IMR-90 (cell line): ENCODE data around the gene CDK5R1. TPM values are rescaled to one million over a fixed set of nuclear protein-coding genes. Genes with fewer than 3 reads are reported as not detected.

ENCODE experiments used
- ATAC-seq: fragments of 200-7000 bp; cut with Tn5 transposase; 2 replicates; pipeline ENCODE4 v1.9.1; 2020; ENCODE audit warnings: low read depth, mild to moderate bottlenecking, moderate library complexity
- BruUV-seq: library from RNA; stranded (reverse); fragments of 400-500 nt; replicated peaks from 2 replicates; lab custom pipeline; 2021; lab: Mats Ljungman, UMichigan
- CTCF ChIA-PET: fragments of 300-600 bp; formaldehyde crosslinking; extraction: SDS; loops from one replicate; lab custom pipeline; 2021; ENCODE audit warnings: antibody characterized with exemption; lab: Yijun Ruan, JAX
- POLR2A ChIA-PET: fragments of 300-600 bp; sonication (Branson Sonifier 250); formaldehyde crosslinking; loops from one replicate; lab custom pipeline; 2022; ENCODE audit warnings: antibody characterized with exemption; ENCODE audit not compliant: unreplicated experiment; lab: Charles Lee
- DNase-seq: peaks from one replicate; pipeline ENCODE4 v3.0.0; 2013
- H2AFZ ChIP-seq: replicated peaks from 2 replicates; pipeline ENCODE3; 2013; ENCODE audit warnings: low read length, mild to moderate bottlenecking; ENCODE audit not compliant: poor library complexity
- H2AK5ac ChIP-seq: 2 replicates; pipeline ENCODE4 v1.6.1; 2013; ENCODE audit warnings: low read depth, low read length, inconsistent platforms
- H2AK9ac ChIP-seq: replicated peaks from 2 replicates; pipeline ENCODE3; 2013; ENCODE audit warnings: mild to moderate bottlenecking, low read depth, low read length, moderate library complexity; ENCODE audit not compliant: poor library complexity
- H2BK120ac ChIP-seq: 2 replicates; pipeline ENCODE4 v1.6.1; 2013; ENCODE audit warnings: low read depth, low read length, inconsistent platforms
- H2BK15ac ChIP-seq: 3 replicates; pipeline ENCODE4 v1.6.1; 2013; ENCODE audit warnings: low read depth, low read length, inconsistent platforms
- H2BK20ac ChIP-seq: 2 replicates; pipeline ENCODE4 v1.6.1; 2013; ENCODE audit warnings: low read depth, mild to moderate bottlenecking, inconsistent platforms, low read length, moderate library complexity
- H2BK5ac ChIP-seq: 2 replicates; pipeline ENCODE4 v1.6.1; 2013; ENCODE audit warnings: mild to moderate bottlenecking, low read depth, low read length, inconsistent platforms; ENCODE audit not compliant: poor library complexity, severe bottlenecking
- H3K14ac ChIP-seq: replicated peaks from 2 replicates; pipeline ENCODE4 v1.6.1; 2013; ENCODE audit warnings: low read depth, low read length, inconsistent platforms
- H3K18ac ChIP-seq: 2 replicates; pipeline ENCODE4 v1.6.1; 2013; ENCODE audit warnings: low read depth, low read length, control low read depth
- H3K23ac ChIP-seq: 2 replicates; pipeline ENCODE4 v1.6.1; 2013; ENCODE audit warnings: low read depth, low read length, inconsistent platforms
- H3K27ac ChIP-seq: 2 replicates; pipeline ENCODE4 v1.5.1; 2013; ENCODE audit warnings: mild to moderate bottlenecking, control low read depth, low read length; ENCODE audit not compliant: insufficient read depth
- H3K27me3 ChIP-seq: 2 replicates; pipeline ENCODE4 v1.6.1; 2013; ENCODE audit warnings: low read length; ENCODE audit not compliant: control insufficient read depth, insufficient read depth
- H3K36me3 ChIP-seq: 2 replicates; pipeline ENCODE4 v1.6.1; 2013; ENCODE audit warnings: low read length, mixed read lengths; ENCODE audit not compliant: control insufficient read depth, insufficient read depth
- H3K4ac ChIP-seq: 2 replicates; pipeline ENCODE4 v1.6.1; 2013; ENCODE audit warnings: low read depth, low read length, inconsistent platforms
- H3K4me1 ChIP-seq: 2 replicates; pipeline ENCODE4 v1.6.1; 2013; ENCODE audit warnings: low read length, mixed read lengths; ENCODE audit not compliant: control insufficient read depth, insufficient read depth
- H3K4me2 ChIP-seq: 2 replicates; pipeline ENCODE4 v1.6.1; 2013; ENCODE audit warnings: low read depth, mild to moderate bottlenecking, control low read depth, low read length, moderate library complexity
- H3K4me3 ChIP-seq: 2 replicates; pipeline ENCODE4 v1.5.1; 2013; ENCODE audit warnings: low read depth, mild to moderate bottlenecking, control low read depth, low read length, moderate library complexity; ENCODE audit not compliant: insufficient read depth
- H3K56ac ChIP-seq: 2 replicates; pipeline ENCODE4 v1.6.1; 2013; ENCODE audit warnings: low read length, inconsistent platforms; ENCODE audit not compliant: insufficient read depth; ENCODE audit errors: extremely low read depth
- H3K79me1 ChIP-seq, 2 experiments: 2 replicates each; pipeline ENCODE4 v1.6.1; 2013; ENCODE audit warnings: low read length in 2 of 2, inconsistent platforms in 1 of 2, low read depth in 1 of 2
- H3K9ac ChIP-seq: 2 replicates; pipeline ENCODE4 v1.6.1; 2013; ENCODE audit warnings: low read depth, low read length, control low read depth
- H3K9me1 ChIP-seq: 2 replicates; pipeline ENCODE4 v1.6.1; 2013; ENCODE audit warnings: low read length, inconsistent platforms; ENCODE audit not compliant: insufficient read depth
- H3K9me3 ChIP-seq: 2 replicates; pipeline ENCODE4 v1.6.1; 2013; ENCODE audit warnings: low read length; ENCODE audit not compliant: control insufficient read depth, insufficient read depth
- H4K20me1 ChIP-seq: 2 replicates; pipeline ENCODE4 v1.6.1; 2013; ENCODE audit warnings: low read length, inconsistent platforms; ENCODE audit not compliant: insufficient read depth
- H4K5ac ChIP-seq: 2 replicates; pipeline ENCODE4 v1.6.1; 2013; ENCODE audit warnings: mild to moderate bottlenecking, low read depth, low read length, control low read depth
- H4K8ac ChIP-seq, 2 experiments: 2 replicates each; pipeline ENCODE4 v1.6.1; 2013; ENCODE audit warnings: low read depth in 2 of 2, low read length in 2 of 2, control low read depth in 1 of 2, inconsistent platforms in 1 of 2
- H4K91ac ChIP-seq: 2 replicates; pipeline ENCODE4 v1.6.1; 2013; ENCODE audit warnings: low read depth, low read length, inconsistent platforms; ENCODE audit not compliant: insufficient read depth
- FOS ChIP-seq: fragments of 150-350 bp; IDR thresholded peaks from 2 replicates; pipeline ENCODE4 v1.6.1; 2016; ENCODE audit warnings: low read depth, low read length
- MAFK ChIP-seq: IDR thresholded peaks from 2 replicates; pipeline ENCODE4 v1.6.1; 2012; ENCODE audit warnings: low read depth, low read length, improper control_type of control experiment
- NFE2L2 ChIP-seq: fragments of 150-350 bp; IDR thresholded peaks from 2 replicates; pipeline ENCODE4 v1.6.1; 2016; ENCODE audit warnings: low read depth, mild to moderate bottlenecking, low read length
- RCOR1 ChIP-seq: IDR thresholded peaks from 2 replicates; pipeline ENCODE4 v1.6.1; 2012; ENCODE audit warnings: mild to moderate bottlenecking, low read length, improper control_type of control experiment; ENCODE audit not compliant: insufficient replicate concordance
- WGBS, 2 experiments: methylation state at CpG; one replicate each; pipeline versions ENCODE4 v1.1.5 to v1.1.7; 2013; ENCODE audit warnings: missing lambda C conversion rate in 2 of 2; ENCODE audit not compliant: insufficient read length in 1 of 2; ENCODE audit errors: extremely low coverage in 2 of 2; 5-methylcytosine and 5-hydroxymethylcytosine counted together
- dilution Hi-C: fragments of 300-500 bp; cut with HindIII; formaldehyde crosslinking; loops from one replicate; pipeline ENCODE4 v1.14.3; 2018; ENCODE audit warnings: low sequenced_read_pairs; ENCODE audit not compliant: unreplicated experiment
- in situ Hi-C: fragments of 300-500 bp; cut with MboI; formaldehyde crosslinking; loops from 3 replicates; pipeline ENCODE4 v1.14.3; 2019; ENCODE audit warnings: low sequenced_read_pairs, inconsistent platforms, mixed read lengths
- intact Hi-C: fragments of 100-400 bp; cut with micrococcal nuclease; formaldehyde crosslinking; loops from 2 replicates; pipeline ENCODE4 v1.10.0; 2022
- polyA plus RNA-seq, 3 experiments: library from polyadenylated mRNA; depleted of rRNA; stranded (reverse); fragments of >200 nt; gene quantifications; 2 replicates each; pipeline ENCODE4 v1.2.3, GENCODE V29; 2012; ENCODE audit warnings: low replicate concordance in 1 of 3
- total RNA-seq: library from RNA; depleted of rRNA; stranded (reverse); fragments of >200 nt; gene quantifications from 2 replicates; pipeline ENCODE4 v1.2.3, GENCODE V29; 2012

CDK5R1 gene
- total and polyA plus RNA-seq, 2 of the 4 experiments (the other 2 are of a cell fraction): 0.36 to 0.74 TPM

GRCh38 chr17:32513579-32513978, 26.8 kb downstream of the CDK5R1 start:
- CTCF ChIA-PET: no interaction called here
- no CpG with 5 or more reads among the region's 3 CpGs for WGBS, 2 experiments
- BruUV-seq: no TSS peak

More at GRCh38 chr17:32513579-32513978, 26.8 kb downstream of the CDK5R1 start:
- H4K20me1 ChIP-seq: no peaks in the 10 kb centered on the region
- H3K14ac ChIP-seq: no peak overlapping the region
- POLR2A ChIA-PET: no interaction called here
- no peak overlapping the region for H3K23ac ChIP-seq
- H4K91ac ChIP-seq: no peak overlapping the region
- H3K79me1 ChIP-seq: no peaks in the 10 kb centered on the region
- no peak overlapping the region for H2BK5ac ChIP-seq
- H4K8ac ChIP-seq: no peak overlapping the region
- no peak overlapping the region for H2BK15ac ChIP-seq
- H3K36me3 ChIP-seq: no peaks in the 10 kb centered on the region
- no peak overlapping the region for H3K27ac ChIP-seq
- no peak overlapping the region for H2AFZ ChIP-seq
- dilution Hi-C loops (no loop called here), intact Hi-C loops (no loop called here), in situ Hi-C loops (no loop called here)
- no peak overlapping the region for H2AK9ac ChIP-seq
- DNase-seq (no peak), ATAC-seq (no peak)
- no peak overlapping the region for H3K4me3 ChIP-seq
- H3K56ac ChIP-seq: no peak overlapping the region
- no peak overlapping the region for H2BK120ac ChIP-seq
- H3K27me3 ChIP-seq: peaks cover 26% of the 10 kb centered on the region
- H2AK5ac ChIP-seq: no peak overlapping the region
- H3K4ac ChIP-seq: no peak overlapping the region
- no peaks in the 10 kb centered on the region for H3K4me1 ChIP-seq
- H3K9me3 ChIP-seq: no peaks in the 10 kb centered on the region
- H2BK20ac ChIP-seq: no peak overlapping the region
- no peak overlapping the region for H3K18ac ChIP-seq
- H4K5ac ChIP-seq: no peak overlapping the region
- H3K4me2 ChIP-seq: no peak overlapping the region
- TF ChIP-seq NFE2L2 (no peak), FOS (no peak), RCOR1 (no peak), MAFK (no peak)
- H3K9ac ChIP-seq: no peak overlapping the region
- H3K9me1 ChIP-seq: peaks cover 2% of the 10 kb centered on the region; the same call in 1 of the 2 replicates
